SK-N-MC (cell line): ENCODE data around the gene GLS.
A peak's percentile ranks its signal among the peaks of the same experiment; 100 is the strongest.

Experiments
- DNase-seq: peaks from one replicate; pipeline ENCODE4 v3.0.0-alpha.2; 2011; ENCODE audit warnings: low read depth, low spot score
- H3K27ac ChIP-seq: fragments of 200-600 bp; sonication (generic); 2 replicates; pipeline ENCODE4 v1.5.1; 2016; ENCODE audit warnings: mixed run types
- H3K36me3 ChIP-seq: fragments of 200-600 bp; sonication (generic); 2 replicates; pipeline ENCODE4 v1.6.1; 2017; ENCODE audit warnings: antibody characterized with exemption, low read length, mixed read lengths; ENCODE audit not compliant: insufficient read depth
- H3K4me3 ChIP-seq: fragments of 200-600 bp; sonication (generic); 2 replicates; pipeline ENCODE4 v1.5.1; 2016
- H3K9ac ChIP-seq: fragments of 200-600 bp; sonication (generic); 2 replicates; pipeline ENCODE4 v1.8.0; 2017; ENCODE audit warnings: mixed run types, mixed read lengths; ENCODE audit not compliant: insufficient read length
- H3K9me3 ChIP-seq: fragments of 200-600 bp; sonication (generic); 2 replicates; pipeline ENCODE4 v1.6.1; 2017; ENCODE audit warnings: low read depth, mild to moderate bottlenecking, antibody characterized with exemption, low read length, moderate library complexity, mixed read lengths
- EZH2 ChIP-seq: fragments of 200-600 bp; sonication (generic); IDR thresholded peaks from one replicate; pipeline ENCODE4 v1.6.1; 2017; ENCODE audit warnings: antibody characterized with exemption
- FOXP2 ChIP-seq: optimal IDR thresholded peaks from 2 replicates; pipeline ENCODE3; 2011; ENCODE audit warnings: mild to moderate bottlenecking, moderate library complexity; ENCODE audit not compliant: insufficient read depth; ENCODE audit errors: extremely low read length, control extremely low read depth
- POLR2AphosphoS5 ChIP-seq: IDR thresholded peaks from 2 replicates; pipeline ENCODE4 v1.6.1; 2012; ENCODE audit warnings: mild to moderate bottlenecking, low read depth, low read length, borderline replicate concordance

The GLS gene

GRCh38 chr2:190973262-190973661, 92.6 kb downstream of the GLS start:
- DNase-seq, result no peak
- TF ChIP-seq POLR2AphosphoS5 (no peak), EZH2 (no peak), FOXP2 (no peak)
- peaks cover 79% of the 10 kb centered on the region for H3K36me3 ChIP-seq
- H3K4me3 ChIP-seq, result no peak overlapping the region
- H3K9ac ChIP-seq, result no peak overlapping the region
- no peaks in the 10 kb centered on the region for H3K9me3 ChIP-seq
- no peak overlapping the region for H3K27ac ChIP-seq

DNA sequence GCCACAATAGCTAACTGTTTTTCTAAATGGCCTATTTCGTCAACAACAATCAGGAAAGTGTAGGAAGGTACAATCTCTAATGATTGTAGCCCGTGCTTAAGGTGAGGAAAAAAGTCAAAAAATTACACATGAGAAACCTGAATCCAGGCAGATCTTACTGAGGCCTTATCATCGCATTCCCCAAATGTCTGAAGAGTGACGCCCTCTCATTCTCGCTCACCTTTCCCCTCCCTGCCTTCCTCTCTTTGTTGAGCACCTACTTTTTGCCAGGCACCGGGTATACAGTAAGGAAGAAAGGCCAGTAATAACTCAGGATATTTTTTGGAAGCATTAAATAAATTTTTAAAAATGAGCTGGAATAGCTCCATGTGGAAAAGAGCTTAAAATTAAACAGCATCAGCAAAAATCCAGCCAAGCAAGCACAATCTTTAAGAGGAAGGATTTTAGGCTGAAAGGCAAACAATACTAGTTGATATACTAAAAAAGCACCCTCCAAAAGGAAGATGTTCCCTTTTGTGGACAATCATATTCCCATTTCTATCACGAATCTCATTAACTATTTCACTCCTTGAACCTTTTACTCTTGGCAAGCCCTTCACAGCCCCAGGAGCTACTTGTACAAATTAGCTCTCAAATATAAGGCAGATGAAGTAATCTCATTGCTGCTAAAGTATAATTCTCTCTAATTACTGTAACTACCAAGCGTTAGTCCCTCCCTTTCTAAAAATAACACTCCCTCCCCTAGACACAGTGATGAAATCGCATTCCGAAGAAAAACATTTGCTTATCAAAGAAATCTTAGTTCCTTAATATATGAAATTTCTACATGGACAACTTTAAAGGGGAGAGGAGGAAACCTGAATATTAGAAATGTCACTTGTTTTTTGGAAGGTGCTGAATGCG, 93.4 kb downstream of the GLS start:
- H3K36me3 ChIP-seq, result peaks cover 82% of the 10 kb centered on the region
- DNase-seq, result no peak

GRCh38 chr2:190974629-190975361, 94.2 kb downstream of the GLS start:
- DNase-seq, result no peak
- peaks cover 83% of the 10 kb centered on the region for H3K36me3 ChIP-seq
- H3K9me3 ChIP-seq, result no peaks in the 10 kb centered on the region
- H3K4me3 ChIP-seq, result no peak overlapping the region
- H3K27ac ChIP-seq, result peak overlapping the region; percentile 77; the same call in 1 of the 2 replicates
- TF ChIP-seq FOXP2, result no peak
- no peak for TF ChIP-seq POLR2AphosphoS5
- TF ChIP-seq EZH2, result no peak
- H3K9ac ChIP-seq, result no peak overlapping the region

More for the DNA sequence above, 93.4 kb downstream of the GLS start:
- no peak overlapping the region for H3K4me3 ChIP-seq
- H3K9me3 ChIP-seq, result no peaks in the 10 kb centered on the region
- H3K27ac ChIP-seq, result peak overlapping the region; percentile 77
- no peak overlapping the region for H3K9ac ChIP-seq
- TF ChIP-seq POLR2AphosphoS5 (no peak), EZH2 (no peak), FOXP2 (no peak)

- Histone ChIP-seq H3K9ac (no peak overlapping the region), H3K27ac (no peak overlapping the region), H3K4me3 (no peak overlapping the region), H3K9me3 (no peaks in the 10 kb centered on the region), H3K36me3 (peaks cover 68% of the 10 kb centered on the region)
- no peak for DNase-seq
- TF ChIP-seq FOXP2 (no peak), EZH2 (no peak), POLR2AphosphoS5 (no peak)
Measured at GRCh38 chr2:190976521-190976920, 95.9 kb downstream of the GLS start.

- Histone ChIP-seq H3K9ac (no peak overlapping the region), H3K4me3 (no peak overlapping the region), H3K27ac (no peak overlapping the region), H3K9me3 (no peaks in the 10 kb centered on the region), H3K36me3 (peaks cover 70% of the 10 kb centered on the region)
- DNase-seq, result no peak
- TF ChIP-seq POLR2AphosphoS5 (no peak), EZH2 (no peak), FOXP2 (no peak)
Measured at GRCh38 chr2:190977505-190977904, 96.9 kb downstream of the GLS start.

- H3K36me3 ChIP-seq, result peaks cover 70% of the 10 kb centered on the region
- no peak overlapping the region for H3K27ac ChIP-seq
- TF ChIP-seq FOXP2 (no peak), POLR2AphosphoS5 (no peak), EZH2 (no peak)
Measured at GRCh38 chr2:190978389-190979053, 97.9 kb downstream of the GLS start.

GRCh38 chr2:190979906-190980629, 99.4 kb downstream of the GLS start:
- no peak overlapping the region for H3K27ac ChIP-seq
- no peak overlapping the region for H3K4me3 ChIP-seq

More at GRCh38 chr2:190978389-190979053, 97.9 kb downstream of the GLS start:
- H3K9me3 ChIP-seq, result no peaks in the 10 kb centered on the region
- no peak overlapping the region for H3K4me3 ChIP-seq
- no peak for DNase-seq
- H3K9ac ChIP-seq, result no peak overlapping the region

More at GRCh38 chr2:190979906-190980629, 99.4 kb downstream of the GLS start:
- Histone ChIP-seq H3K36me3 (peaks cover 71% of the 10 kb centered on the region), H3K9ac (no peak overlapping the region), H3K9me3 (no peaks in the 10 kb centered on the region)
- no peak for DNase-seq
- TF ChIP-seq FOXP2 (no peak), EZH2 (no peak), POLR2AphosphoS5 (no peak)
